HPDE6-E6E7 (cell line): ENCODE results near the gene TIGIT.

Experiments used
- DNase-seq: peaks from one replicate; pipeline ENCODE4 v3.0.0; 2011; ENCODE audit warnings: missing footprints; ENCODE audit errors: extremely low spot score

Gene TIGIT

DNA sequence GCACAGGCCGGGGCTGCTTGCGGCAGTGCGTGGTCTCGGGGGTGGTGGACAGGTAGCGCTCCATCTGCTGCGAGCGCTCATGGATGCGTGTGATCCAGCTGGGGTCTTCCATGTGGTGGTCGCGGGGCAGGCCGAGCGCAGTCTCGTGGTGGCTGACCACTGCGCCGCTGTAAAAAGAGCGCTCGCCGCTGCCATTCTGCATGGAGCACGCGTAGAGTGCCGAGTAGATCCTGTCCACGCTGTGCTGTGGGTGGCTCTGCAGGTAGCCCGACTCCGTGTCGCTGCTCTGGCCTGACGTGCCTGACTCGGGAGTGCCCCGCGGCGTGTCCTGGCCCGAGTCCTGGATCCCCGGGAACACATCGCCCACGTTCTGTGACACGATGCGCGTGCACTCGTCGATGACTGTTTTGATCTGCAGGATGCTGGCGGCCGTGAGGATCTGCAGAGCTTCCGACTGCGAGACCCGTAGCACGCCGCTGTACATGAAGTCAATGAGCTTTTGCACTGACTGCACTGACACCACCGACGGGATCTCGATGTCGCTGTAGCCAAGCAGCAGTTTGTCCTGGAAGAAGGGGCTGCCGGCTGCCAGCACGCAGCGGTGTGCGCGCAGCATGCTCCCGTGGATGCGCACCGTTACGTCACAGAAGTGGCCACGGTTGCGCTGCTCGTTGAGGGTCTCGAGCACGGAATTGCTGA, 57.4 kb downstream of the TIGIT start:
- no peak for DNase-seq

DNA sequence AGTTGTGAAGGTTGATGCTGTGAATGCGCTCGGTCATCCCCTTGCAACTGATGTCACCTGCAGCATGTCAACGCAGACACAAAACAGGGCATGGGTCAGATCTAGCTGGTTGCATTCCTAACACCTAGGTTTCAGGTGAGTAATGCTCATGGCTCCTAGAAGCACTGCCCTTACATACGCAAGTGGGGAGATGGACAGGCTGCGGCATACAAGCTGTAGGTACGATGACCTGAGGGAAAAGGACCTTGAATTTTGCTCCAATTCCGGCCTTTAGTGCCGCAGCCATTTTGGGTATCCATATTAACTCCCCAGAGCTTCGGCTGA, 58.0 kb downstream of the TIGIT start:
- DNase-seq, result no peak

DNA sequence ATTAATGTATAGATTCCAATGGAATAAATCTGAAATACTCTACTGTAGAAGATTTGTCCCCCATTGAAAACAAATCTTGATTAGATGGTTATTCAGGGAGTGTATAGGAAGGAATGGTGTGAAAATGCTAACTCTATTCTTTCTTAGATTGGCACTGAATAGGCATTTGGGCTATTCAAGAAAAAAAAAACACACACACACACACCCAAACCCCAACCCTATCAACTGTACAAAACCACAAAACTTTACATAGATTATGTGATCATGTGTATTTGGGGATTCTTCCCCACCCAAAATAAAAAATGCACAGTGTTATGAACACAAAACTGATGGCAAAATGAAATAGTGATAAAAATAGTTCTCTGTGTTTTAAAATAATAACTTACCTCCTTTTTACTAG, 61.8 kb downstream of the TIGIT start:
- DNase-seq, result no peak

DNA sequence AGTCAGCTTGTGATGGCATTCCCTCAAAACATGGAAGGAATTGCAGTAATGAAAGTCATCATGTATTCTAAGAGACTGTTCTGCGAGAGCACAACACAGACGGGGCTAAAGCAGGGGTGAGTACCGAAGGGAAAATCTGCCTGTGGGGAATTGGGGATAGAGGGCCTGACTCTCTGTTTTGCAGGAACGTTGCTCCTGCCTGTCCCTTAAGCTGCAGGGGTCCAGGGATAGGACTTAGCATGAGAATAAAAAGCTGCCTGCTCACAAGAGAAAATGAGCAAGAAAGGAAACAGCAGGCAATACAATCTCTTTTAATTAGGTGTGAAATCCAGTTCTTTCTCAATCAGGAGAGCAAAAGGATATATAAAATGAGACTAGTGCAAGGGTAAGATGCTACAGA, 62.2 kb downstream of the TIGIT start:
- no peak for DNase-seq

DNA sequence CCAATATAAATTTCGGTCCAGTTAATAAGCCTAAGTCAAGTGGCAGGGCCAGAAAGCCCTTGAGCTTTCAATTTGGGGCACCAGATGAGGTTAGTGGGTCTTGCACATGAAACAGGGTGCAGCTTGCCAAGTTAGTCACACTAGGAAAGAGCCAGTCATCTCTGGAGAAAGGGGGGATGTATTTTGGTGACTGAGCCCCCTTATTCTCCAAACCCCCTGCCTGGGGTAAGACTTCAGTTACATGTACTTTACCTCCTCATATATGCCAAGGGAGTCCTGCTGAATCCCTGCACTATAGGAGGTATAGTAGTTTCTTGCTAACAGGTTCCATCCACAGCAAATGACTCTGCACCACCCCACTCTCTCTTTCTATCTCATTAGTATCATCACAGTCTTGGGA, 62.7 kb downstream of the TIGIT start:
- DNase-seq, result no peak
